Measurements from ENCODE around the gene PRODH2.

Gene PRODH2

DNA sequence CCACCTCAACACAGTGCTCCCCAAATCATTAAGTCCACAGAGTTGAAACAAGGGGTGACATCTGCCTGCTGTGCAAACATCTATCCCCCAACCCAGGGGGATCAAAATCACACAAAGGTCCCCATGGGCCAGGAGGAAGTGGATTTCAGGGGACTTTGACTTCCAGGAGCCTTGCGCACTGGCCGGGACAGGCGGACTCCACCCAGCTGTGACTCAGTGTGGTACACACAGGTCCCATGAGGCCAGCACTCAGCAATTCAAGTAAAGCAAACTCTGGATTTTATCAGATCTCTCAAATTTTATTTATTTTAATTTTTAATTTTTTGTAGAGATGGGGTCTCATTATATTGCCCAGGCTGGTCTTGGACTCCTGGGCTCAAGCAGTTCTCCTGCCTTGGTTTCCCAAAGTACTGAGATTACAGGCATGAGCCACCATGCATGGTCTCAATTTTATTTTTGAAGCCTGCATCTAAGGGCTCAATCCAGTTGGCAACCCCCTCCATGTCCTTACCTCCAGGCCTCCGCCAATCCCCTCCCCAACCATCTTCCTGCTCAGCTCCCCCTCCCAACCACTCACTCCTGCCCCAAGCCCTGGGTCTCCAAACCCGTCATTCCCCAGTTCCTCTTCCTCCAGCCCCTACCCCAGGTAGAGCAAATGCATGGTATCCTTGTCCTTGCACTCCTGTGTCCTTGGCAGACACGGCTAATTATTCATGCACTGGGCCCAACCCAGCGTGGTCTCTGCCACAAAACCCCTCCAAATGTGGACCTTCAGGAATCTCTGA, 19.1 kb downstream of the PRODH2 start:
- peak; percentile 21 to 70 for DNase-seq (ENCODE audit: low read depth in 2 of 2)
- no peak overlapping the region for H3K4me3 ChIP-seq (replicated peaks in 1 of 2; ENCODE audit: low read depth in 2 of 2, low read length in 2 of 2)
- TF ChIP-seq, protein P1, sequence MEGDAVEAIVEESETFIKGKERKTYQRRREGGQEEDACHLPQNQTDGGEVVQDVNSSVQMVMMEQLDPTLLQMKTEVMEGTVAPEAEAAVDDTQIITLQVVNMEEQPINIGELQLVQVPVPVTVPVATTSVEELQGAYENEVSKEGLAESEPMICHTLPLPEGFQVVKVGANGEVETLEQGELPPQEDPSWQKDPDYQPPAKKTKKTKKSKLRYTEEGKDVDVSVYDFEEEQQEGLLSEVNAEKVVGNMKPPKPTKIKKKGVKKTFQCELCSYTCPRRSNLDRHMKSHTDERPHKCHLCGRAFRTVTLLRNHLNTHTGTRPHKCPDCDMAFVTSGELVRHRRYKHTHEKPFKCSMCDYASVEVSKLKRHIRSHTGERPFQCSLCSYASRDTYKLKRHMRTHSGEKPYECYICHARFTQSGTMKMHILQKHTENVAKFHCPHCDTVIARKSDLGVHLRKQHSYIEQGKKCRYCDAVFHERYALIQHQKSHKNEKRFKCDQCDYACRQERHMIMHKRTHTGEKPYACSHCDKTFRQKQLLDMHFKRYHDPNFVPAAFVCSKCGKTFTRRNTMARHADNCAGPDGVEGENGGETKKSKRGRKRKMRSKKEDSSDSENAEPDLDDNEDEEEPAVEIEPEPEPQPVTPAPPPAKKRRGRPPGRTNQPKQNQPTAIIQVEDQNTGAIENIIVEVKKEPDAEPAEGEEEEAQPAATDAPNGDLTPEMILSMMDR (IDR thresholded peaks at IDR 0.05; ENCODE audit: low read depth, low read length) = no peak

DNA sequence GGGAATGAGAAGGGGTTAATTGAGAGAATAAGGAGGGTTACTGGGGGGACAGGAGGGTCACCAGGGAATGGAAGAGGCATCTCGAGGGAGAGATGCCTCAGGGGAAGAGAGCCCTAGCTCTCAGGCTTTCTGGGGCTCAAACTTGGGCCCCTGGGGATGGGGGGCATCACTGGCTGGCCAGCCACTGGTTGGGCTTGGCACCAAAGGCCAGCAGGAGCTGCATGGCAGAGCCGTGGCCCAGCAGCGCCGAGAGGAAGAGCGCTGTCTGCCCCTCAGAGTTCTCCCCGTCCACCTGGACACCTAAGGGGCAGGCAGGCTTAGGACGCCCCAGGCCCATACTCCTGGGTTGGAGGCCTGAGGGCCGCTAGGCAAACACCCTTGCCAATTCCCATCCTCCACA, 19.8 kb downstream of the PRODH2 start:
- TF ChIP-seq, protein P1 (IDR thresholded peaks at IDR 0.05; ENCODE audit: low read depth, low read length) = no peak
- no peak for DNase-seq (ENCODE audit: low read depth in 2 of 2)
- no peak overlapping the region for H3K4me3 ChIP-seq (replicated peaks in 1 of 2; ENCODE audit: low read depth in 2 of 2, low read length in 2 of 2)

DNA sequence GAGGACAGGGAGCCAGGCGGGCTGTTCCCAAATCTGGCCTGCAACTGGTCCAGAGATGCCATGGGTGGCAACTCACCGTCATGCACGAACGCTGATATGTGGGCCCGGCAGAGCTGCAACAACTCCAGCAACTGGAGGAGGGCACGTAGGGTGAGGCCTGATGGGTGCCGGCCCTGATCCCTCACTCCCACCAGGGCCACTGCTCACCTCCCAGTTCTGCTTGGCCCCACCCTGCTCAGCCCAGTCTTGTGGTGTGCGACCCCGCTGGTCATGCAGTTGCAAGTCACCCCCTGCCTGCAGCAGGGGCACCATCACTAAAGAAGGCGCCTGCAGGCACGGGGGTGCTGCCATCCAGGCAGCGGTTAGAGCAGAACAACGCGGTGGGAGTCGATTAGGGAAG, 20.3 kb downstream of the PRODH2 start:
- TF ChIP-seq, protein P1 (IDR thresholded peaks at IDR 0.05; ENCODE audit: low read depth, low read length) = no peak
- H3K4me3 ChIP-seq (replicated peaks in 1 of 2; ENCODE audit: low read depth in 2 of 2, low read length in 2 of 2) = no peak overlapping the region
- no peak for DNase-seq (ENCODE audit: low read depth in 2 of 2)

DNA sequence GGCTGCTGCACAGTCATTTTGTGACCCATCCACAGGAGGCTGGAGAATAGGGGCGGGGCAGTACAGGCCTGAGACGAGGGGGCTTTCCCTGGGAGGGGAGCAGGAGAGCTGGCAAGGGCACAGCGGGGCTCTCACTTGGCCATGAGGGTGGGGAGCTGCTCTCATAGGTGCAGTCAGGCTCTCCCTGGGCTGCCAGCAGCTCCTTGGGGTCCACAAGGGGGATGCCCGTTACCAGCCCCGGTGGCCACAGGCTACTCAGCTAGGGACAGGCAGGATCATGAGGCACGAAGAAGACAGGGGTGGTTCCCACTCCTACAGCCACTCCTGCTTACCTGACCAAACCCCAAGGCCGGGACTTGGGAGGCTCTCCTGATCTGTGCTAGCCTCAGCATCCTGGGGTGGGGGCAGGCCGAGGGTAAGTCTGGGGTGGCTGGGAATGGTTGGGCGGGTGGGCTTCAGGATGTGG, 20.8 kb downstream of the PRODH2 start:
- TF ChIP-seq, protein P1 (IDR thresholded peaks at IDR 0.05; ENCODE audit: low read depth, low read length) = no peak
- no peak for DNase-seq (ENCODE audit: low read depth in 2 of 2)
- no peak overlapping the region for H3K4me3 ChIP-seq (replicated peaks in 1 of 2; ENCODE audit: low read depth in 2 of 2, low read length in 2 of 2)

DNA sequence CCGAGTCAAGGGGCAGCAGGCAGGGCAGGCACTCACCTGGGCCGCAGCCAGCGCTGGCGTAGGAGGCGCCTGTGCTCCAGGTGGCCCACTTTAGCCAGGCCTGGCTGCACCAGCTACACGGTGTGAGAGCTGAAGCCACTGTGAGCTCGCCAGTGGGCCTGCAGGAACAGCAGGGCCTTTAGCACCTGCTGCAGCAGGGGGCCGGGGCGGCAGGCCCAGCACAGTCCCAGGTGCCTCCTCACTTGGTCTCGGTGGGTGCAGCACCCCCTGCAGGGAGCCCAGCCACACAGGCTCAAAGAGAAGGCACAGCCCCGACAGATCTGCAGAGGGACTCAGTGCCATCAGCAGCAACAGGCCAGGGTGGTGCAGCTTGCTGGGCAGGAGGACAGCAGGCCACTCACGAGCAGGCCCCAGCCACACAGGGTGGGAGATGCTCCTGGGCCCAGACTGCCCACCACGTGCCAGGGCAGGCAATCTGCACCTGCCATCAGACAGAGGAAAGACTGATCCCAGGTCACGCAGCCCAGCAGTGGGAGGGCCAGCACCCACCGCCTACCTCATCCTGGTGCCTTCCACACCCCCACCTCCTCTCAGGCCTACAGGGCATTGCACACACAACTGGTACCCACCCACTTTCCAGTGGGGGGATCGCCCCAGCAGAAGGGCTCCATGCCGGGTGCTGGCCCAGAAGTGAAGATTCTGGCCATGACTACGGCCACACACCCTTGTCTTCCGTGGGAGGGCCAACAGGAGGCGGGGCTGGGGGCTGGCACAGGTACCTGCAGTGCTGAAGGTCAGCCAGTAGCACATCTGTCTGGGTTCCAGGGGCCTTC, 21.4 kb downstream of the PRODH2 start:
- H3K4me3 ChIP-seq (replicated peaks in 1 of 2; ENCODE audit: low read depth in 2 of 2, low read length in 2 of 2) = no peak overlapping the region
- TF ChIP-seq, protein P1 (IDR thresholded peaks at IDR 0.05; ENCODE audit: low read depth, low read length) = no peak
- no peak for DNase-seq (ENCODE audit: low read depth in 2 of 2)

DNA sequence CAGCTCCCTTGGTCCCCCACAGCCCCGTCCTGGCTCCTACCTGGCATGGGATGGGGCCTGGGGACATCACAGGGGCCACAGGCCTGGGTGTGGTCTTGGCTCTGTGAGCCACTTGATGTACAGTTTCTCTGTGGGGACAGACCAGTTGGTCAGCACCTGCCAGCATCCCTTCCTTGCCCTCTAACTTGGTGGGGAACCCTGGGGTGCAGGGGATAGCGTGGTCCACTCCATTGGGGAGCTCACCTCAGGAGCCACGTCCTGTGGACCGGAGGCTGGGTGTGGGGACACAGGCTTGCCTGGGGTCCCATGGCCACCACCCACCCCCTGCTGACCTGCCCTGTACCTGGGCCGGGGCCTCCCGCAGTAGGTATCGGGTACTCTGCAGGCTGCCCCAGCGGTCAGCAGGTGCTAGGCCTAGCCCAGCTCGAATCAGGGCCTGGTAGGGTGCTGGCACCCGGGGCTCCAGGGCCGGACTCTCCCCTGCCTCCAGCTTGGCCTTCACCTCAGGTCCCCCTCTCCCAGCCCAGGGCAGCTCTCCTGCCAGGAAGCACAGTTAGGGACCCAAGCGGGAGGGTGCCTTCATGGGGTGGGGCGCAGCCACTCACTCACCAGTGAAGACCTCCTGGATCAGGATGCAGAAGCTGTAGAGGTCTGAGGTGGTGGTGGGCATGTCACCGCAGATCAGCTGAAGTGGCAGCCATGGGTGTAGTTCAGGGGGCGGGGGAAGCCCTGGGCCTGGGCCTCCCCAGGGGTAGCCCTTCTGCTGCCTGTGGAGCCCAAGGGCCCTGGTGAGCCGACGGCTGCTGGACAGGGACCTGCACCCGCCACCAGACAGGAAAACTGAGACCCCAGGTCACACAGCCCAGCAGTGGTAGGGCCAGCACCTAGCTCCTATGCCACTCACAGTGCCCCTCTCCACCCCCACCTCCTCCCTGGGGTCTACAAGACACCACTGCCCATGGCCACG, 22.4 kb downstream of the PRODH2 start:
- no peak for DNase-seq (ENCODE audit: low read depth in 2 of 2)
- TF ChIP-seq, protein P1 (IDR thresholded peaks at IDR 0.05; ENCODE audit: low read depth, low read length) = no peak
- no peak overlapping the region for H3K4me3 ChIP-seq (replicated peaks in 1 of 2; ENCODE audit: low read depth in 2 of 2, low read length in 2 of 2)

Data from cardiac fibroblast (primary cell).